ENCODE data around the gene FSIP1.

GRCh38 chr15:39690881-39691634 is 91.6 kb downstream of the FSIP1 start:
- TF ChIP-seq EP300 (IDR thresholded peaks at IDR 0.05) (no peak), CTCF (IDR thresholded peaks at IDR 0.05) (no peak), POLR2A (IDR thresholded peaks at IDR 0.05) (no peak)

Measured in tibial nerve (tissue), 4 donors.